Activated CD4-positive, alpha-beta T cell treated with anti-CD3 and anti-CD28 coated beads for 4 hours (primary cell): ENCODE measurements around the gene HS6ST3.

Experiments
- DNase-seq, 2 donors: peaks; one replicate each; pipeline ENCODE4 v3.0.0-alpha.2; 2020

The HS6ST3 gene

DNA sequence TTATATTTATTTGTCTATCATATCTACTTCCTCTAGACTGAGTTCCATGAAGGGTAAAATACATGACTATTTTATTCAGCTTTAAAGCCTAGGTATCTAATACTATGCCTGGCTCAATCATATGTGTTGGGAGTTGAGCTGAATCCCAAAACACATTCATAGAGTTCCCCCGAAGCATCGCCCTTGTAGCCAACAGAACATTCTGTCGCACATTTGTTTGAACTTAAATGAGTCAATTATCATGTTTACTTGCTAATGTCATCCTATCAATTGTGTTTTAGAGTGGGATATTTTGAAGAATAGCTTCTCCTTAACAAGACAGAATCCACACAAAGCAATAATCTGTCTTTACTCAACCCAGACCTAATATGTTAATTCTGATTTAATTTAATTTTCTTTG is 252.4 kb downstream of the HS6ST3 start:
- no peak for DNase-seq

DNA sequence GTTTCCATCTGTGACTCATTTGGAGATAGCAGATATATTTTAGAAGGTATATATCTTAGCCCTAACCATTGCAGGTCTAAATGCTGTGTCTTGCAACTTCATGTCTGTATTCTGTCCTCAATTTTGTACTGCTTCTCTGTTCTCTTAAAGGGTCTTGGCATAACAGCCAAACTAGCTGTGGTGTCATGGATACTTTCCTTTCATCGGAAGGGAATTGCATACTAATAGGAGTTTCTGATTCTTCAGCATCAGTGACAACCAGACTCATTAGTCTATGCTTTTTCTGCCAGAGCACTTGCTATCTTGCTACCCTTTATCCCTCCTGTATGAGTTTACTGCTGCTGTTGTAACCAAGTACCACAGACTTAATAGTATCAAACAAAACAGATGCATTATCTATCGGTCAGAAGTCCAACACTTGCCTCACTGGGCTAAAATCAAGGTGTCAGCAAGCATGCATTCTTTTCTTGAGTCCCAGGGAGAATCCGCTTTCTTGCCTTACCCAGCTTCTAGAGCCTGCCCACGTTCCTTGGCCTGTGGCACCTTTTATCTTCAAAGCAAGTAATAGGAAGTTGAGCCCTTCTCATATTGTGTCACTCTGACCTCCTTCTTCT is 253.1 kb downstream of the HS6ST3 start:
- DNase-seq: no peak

DNA sequence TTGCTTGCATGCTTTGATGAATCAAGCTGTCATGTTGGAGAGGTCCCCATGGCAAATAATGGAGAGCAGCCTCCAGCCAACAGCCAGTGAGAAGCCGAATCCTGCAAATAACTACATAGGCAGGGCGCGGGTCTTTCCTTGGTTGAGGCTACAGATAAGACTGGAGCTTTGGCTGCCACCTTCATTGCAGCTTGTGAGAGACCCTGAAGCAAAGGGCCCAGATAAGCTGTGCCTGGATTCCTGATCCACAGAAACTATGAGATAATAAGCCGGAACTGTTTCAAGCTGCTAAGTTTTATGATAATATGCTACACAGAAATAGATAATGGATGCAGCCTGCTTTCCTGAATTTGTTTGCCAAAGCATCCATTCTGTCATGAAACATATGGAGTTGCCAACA is 257.0 kb downstream of the HS6ST3 start:
- no peak for DNase-seq

DNA sequence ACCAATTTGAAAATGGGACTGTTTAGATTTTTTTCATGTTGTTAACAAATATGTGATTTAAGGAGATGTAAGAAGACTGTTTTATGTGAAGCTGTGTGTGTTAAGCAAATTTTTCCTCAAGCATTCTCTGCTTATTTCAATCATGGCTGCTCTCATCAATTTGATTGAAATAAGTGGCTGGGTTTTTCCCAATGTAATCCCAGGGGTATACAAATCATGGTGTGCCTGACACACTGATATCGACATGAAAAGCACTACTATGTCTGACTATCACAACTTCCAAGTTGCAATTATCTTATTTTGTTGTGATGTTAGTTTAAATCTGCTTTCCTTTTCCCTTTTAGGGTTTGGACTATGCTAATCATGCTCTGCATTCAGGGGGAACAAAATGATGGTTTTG is 283.7 kb downstream of the HS6ST3 start:
- no peak for DNase-seq

DNA sequence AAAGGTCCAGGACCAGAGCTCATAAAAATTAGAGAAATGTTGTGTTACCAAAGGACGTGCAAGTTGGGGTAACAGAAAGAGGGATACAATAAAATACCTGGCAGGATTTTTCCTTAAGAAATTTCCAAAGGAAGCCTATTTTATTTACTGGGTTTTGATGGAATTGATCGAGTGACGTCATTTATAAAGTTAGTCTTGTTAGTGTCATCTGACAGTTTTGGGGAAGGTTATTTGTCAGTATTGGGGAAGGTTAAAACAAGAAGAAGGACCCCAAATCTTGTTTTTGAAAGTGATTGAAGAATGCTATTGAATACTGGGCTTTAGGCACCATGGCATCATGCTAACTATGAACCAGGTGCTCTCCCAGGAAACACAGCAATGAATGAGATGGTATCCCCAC is 287.9 kb downstream of the HS6ST3 start:
- no peak for DNase-seq

DNA sequence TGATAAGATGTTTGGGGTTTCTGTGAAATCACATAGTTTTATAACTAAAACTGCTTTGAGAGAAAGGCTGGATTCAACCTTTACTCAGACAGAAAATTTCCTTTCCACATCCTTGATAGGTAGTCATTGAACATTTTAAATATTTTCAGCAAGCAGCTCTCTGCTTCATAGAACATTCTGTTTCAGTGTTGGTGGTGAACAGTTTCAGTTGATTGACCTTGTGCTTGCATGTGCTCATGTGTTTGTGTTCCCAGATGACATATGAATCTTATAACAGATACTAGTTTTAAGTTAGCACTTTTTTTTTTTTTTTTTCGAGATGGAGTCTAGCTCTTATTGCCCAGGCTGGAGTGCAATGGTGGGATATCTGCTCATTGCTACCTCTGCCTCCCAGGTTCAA is 290.1 kb downstream of the HS6ST3 start:
- no peak for DNase-seq

DNA sequence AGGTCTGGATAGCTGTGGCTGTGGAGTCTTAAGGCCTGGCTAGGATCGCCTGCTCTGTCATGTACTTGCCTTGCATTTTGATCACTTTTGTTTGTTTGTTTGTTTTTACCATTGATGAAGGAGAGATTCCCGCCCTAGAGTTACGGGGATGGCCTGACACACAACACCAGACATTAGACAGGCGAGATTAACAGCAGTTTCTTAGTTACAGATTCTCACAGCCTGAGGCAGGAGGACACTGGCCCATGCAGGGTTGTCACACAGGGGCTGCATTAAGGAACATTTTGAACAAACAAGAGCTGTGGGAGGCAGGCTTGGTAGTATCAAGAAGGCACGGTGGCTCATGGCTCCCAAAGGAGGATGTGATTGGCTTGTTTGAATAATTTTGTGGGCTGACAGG is 291.8 kb downstream of the HS6ST3 start:
- no peak for DNase-seq

DNA sequence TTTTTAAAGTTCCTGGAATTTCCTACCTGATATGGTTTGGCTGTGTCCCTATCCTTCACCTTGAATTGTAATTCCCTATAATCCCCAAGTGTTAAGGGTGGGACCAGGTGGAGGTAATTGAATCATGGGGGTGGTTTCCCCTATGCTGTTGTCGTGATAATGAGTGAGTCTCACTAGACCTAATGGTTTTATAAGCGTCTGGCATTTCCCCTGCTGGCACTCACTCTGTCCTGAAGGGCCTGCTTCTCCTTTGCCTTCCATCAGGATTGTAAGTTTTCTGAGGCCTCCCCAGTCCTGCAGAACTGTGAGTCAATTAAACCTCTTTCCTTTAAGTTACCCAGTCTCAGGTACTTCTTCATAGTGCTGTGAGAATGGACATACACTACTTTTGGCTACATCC is 298.7 kb downstream of the HS6ST3 start:
- DNase-seq: no peak

DNA sequence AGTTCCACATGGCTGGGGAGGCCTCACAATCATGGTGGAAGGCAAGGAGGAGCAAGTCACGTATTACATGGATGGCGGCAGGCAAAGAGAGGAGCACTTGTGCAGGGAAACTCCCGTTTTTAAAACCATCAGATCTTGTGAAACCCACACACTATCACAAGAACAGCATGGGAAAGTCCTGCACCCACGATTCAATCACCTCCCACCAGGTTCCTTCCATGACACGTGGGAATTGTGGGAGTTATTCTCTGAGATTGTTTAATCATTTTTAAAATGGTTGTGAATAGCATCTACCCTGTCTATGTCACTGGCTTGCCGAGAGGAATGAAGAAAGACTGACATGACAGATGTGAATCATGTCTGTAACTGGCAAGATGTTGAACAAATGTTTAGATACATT is 301.7 kb downstream of the HS6ST3 start:
- DNase-seq: no peak

DNA sequence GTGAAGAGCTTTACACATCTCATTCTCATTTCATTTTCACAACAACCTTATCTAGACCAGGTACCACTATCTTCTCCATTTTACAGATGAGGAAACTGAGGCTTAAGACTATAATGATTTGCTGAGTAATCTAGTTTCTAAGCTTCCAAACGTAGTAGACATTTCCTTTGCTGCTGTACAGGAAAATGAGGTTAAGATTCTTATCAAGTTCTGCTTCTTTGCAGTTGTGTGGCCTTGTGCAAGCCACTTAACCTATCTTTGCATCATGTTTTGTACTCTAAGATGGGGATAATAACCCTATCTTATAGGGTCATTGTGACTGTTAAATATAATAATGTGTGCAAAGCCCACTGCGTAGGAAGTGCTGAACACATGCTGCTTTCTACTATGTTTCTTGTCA is 307.9 kb downstream of the HS6ST3 start:
- no peak for DNase-seq

DNA sequence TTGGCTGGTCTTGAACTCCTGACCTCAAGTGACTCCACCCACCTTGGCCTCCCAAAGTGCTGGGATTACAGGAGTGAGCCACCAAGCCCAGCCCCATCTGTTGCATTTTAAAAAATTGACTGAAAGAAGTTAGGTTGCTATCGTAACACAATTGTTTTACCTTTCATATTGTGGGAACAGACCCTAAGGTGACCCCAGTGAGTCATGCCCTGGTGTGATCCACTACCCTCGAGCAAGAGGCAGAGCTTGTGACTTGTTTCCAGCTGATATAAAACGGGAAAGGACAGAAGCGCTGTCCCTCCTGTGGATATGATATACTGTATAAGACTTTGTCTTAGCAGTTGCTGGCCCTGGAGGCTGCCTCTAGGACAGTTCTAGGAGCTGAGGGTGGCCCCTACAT is 308.6 kb downstream of the HS6ST3 start:
- DNase-seq: no peak

DNA sequence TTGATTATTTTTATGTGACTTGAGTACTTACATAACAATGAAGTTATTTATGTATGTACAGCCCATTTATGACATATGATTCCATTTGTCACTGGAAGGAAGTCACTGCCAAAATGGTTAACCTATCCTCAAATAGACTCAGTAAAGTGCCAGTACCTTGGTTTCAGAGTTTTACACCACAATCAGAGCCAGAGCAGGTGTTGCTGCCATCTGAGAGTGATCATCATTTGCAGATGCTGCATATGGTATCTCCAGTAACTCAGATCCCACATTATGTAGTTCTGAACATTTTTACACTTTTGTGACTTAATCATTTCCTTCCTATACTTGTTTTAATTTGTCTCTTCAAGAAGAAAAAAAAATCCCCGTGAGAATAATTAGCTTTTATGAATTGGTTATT is 313.3 kb downstream of the HS6ST3 start:
- DNase-seq: no peak

DNA sequence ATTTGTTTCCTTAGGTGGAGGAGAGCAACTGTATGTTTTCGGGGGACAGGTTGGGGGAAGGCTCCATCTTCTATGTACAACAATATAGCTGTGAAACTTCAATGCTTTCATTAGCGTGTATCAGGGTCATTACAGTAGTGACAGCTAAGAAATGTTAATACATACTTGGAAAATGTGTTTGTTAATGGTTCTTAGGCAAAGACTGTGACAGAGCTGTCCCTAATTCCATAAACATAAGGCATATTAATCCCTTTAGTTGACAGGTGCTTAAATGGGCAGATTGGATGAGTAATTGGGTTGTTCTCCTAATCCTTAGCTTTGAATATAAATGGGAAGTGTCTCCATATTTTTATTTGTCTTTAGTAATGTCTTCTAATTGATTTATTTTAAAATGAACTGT is 313.7 kb downstream of the HS6ST3 start:
- DNase-seq: no peak

DNA sequence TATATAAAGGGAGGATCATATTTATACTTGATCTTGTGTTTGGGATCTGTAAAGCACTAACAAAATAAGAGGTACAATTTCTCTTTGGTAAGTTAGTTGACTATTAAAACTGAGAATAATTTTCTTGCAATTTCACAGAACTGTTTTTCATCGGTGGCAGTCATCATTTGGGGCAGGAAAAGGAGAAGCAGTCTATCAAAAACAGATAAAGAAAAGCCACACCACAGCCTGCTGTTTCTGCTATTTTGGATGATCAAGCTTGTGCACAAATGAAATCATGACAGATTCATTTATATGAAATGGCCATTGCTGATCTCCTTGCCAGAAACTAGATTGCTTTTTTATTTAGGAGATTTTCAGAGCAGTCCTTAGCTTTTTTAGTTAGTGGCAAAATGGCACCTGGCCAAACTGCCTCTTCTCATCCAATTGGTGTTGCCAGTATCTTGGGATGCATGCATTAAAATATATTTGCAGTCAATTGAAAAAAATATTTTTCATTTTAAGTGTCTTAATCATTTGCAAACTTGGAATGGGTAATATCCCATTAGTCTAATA is 326.0 kb downstream of the HS6ST3 start:
- DNase-seq: no peak

DNA sequence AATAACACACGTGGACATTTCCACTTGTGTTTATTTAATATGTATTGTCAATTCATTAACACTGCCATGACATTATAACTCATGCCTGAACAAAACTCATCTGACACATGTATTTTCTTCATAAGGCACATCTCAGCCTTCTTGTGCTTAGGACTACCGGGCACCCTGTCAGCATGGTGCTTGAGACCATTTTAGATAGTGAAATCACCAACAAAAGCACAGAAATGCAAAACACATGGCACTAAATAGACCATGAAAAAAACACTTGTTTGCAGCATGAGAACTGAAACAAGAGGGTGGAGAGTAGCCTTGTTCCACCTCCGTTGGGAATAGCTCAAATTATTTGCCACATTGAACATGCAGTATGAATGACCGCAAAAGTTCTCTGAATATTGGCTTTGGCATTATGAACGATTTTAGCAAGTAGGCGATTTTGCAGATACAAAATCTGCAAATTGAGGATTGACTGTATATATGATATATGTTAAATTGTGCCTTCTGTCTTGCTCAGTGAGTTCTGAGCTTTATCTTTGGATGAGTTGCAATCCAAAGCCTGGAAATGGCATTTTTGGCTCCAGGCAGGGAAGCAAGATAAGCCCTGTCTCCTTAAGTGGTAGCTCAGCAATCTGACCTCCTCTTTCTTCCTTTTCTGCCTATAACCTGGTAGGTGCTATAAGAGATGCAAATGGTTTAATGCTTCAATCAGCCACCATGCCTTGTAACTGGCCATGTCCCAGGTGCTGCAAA is 328.2 kb downstream of the HS6ST3 start:
- DNase-seq: no peak

DNA sequence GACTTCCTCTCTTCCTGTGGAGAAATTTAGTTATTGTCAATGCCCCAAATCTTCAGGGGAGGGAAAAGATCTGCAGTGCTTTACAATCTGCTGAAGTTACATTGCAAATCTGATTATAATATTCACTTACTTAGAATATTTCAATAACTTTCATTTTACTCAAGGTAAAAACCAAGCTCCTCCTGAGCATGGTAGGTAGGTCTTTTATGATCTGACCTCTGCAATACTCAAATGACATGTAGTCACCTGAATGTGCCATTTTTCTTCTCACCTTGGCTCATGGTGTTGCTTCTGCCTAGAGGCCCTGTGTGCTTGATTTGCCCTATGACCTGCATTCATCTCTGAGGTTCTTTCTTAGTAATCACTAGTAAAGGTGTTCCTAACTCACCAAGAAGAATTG is 331.4 kb downstream of the HS6ST3 start:
- no peak for DNase-seq

DNA sequence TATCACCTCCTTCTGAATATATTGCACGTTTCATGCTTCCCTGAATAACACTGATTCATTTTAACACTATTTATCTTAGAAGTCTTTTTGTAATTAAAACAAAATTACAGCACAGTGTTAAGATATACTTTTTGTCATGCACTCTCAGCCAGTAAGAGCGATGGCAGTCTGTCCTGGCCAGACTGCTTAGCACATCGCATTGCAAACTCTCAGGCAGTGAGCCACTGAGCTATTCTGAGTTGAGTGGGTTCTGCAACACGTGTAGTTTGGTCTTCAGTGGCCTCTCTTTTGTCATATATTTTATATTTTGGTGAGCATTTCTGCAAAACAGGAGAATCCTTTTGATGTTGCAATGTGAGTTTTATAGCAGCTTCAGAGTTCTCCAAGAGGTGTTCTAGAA is 332.1 kb downstream of the HS6ST3 start:
- DNase-seq: no peak

DNA sequence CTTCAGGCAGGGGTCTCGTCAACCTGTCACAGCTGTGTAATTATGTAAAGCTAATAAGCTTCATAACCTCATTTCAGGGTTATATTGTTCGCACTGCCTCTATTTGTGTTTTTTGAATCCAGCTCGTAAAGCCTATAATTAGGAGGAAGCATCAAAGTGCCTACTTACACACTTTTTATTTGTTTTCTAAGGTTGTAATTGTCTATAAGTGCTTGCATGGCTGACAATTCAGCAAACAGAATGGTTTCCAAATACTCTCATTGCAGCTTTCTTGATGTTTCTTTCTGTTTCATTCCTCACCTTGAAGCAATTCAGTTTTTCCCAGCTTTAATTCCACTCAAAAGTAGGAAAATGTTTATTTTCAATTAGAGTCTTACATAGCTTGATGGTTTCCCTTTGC is 336.3 kb downstream of the HS6ST3 start:
- DNase-seq: no peak

DNA sequence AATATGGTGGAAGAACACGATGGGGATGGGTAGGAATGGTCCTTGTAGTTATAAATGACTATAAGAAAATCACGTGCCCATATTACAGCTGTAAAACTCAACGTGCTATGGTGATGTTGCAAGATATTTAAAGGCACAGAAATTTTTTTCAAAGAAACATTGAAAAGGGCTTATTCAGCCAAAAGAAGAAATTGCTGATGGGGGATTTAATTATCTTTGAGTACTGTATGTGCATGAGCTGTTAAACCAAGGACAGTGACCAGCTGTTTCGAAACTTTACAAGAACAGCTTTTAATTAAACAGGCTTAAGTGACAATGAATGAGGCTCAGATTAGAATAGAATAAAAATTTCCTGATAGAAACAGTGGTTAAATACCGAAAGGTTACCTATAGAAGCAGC is 339.0 kb downstream of the HS6ST3 start:
- DNase-seq: no peak

DNA sequence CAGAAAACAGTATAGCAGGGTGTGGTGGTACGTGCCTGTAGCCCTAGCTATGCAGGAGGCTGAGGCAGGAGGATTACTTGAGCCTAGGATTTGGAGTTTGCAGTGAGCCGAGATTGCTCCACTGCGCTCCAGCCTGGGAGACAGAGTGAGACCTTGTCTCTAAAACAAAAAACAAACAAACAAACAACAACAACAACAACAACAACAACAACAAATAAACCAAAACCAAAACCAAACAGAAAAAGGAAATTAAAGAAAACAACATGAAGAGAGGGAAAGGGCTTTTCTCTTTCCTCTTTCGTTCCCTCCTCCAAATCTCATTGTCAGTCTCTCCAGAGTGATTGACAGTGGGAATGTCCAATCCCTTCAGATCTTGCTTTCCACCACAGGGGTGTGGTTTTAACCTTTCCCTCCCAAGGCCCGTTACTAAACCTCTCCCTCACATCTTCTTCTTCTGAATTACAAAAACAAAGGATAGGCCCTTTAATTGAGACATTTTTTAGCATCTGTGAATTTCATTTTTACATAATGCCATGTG is 341.2 kb downstream of the HS6ST3 start:
- no peak for DNase-seq

DNA sequence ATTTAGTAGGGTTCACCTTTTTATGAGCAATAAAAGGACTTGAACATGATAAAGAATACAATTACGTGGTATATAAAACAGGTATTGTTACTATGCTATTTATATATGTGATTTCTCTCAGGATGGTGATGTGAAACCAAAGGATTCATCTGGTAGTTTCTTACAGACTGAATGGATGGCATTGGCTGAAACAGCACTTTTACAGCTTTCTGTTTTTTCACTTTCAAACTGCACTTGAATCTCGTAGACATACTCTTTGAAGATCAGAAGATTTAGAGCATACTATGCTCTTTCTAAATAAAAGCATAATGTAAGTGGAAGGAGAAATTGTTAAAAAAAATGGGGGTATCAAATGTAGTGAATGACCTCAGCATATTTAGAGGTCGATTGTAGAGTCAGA is 354.8 kb downstream of the HS6ST3 start:
- DNase-seq: no peak

DNA sequence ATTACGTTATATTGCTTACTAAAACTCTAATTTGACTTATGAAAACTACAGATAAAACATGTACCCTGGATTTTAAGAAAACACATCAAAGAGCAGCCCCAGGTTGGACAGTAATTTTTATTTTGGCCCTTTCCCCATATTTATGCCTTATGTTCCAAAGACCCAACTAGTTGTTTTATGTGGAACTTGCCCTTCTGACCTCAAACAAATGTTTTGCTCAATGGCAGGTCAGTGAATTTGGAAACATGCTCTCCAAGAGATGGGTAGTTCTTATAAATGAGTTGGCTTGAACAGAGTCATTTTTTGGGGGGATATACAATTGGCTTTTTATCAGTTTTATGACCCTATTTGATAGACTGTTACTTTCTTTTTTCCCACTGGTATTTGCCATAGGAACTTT is 360.0 kb downstream of the HS6ST3 start:
- no peak for DNase-seq

DNA sequence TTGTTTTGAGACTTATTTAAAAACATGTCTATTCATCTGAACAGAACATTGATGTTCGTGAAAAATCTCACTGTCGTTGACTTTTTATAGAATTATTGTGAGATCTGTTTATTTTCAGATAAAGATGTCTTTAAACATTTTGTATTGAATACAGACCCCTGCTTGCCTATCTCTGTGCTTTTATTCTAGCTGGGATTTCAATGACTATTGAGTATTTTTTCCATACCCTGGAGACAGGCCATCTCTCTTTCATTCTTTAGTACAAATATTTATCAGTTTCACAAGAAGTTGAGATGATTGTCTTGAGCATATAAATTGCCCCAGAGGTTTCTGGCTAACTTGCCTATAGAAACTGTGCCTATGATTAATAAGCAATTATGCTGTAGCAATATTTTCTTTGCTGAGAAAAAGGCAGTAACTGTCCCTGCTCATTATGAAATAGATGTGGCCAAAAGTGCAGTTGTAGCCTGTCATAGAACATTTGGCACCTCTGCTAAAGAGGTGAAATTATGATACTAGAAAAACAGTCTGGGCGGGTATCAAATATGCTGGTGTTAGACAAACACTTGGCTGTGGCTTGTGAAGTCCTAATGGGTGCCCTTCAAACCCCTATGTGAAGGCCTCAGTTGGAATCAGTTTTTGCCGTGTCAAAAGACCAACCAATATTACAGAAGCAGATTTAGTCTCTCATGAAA is 360.6 kb downstream of the HS6ST3 start:
- no peak for DNase-seq

DNA sequence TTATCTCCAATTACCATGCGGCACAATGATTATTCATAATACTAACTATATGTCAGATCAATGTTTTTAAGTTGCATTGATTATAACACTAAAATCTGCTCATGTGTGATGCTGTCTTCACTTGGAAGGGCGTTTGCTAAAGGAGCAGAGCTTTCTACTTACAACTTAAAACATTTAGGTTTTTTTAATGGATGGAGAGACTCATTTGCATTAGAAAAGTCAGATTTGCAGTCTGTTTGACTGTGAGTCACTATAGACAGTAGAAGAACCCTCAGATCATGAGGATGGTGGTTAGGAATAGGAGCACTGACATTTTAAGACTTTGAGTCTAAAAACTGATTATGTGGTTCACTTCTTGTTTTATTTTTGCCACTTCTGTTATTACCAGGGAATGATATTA is 364.6 kb downstream of the HS6ST3 start:
- DNase-seq: no peak
